Choroid plexus epithelial cell (primary cell): ENCODE data around the gene CPZ.
"Not testable (repeated sequence)": the region's sequence is repeated elsewhere in the genome, so short reads cannot be mapped to it uniquely, and the experiment has no call there.

Source experiments
- DNase-seq: peaks from one replicate; pipeline ENCODE4 v3.0.0-alpha.2; 2010; ENCODE audit warnings: low read depth
- H3K4me3 ChIP-seq: 2 replicates; pipeline ENCODE4 v1.5.1; 2011; ENCODE audit warnings: low read depth, mild to moderate bottlenecking, control low read depth, low read length, moderate library complexity
- CTCF ChIP-seq: conservative IDR thresholded peaks from 2 replicates; pipeline ENCODE4 v1.5.1; 2011; ENCODE audit warnings: low read depth, mild to moderate bottlenecking, control low read depth, inconsistent platforms, low read length, moderate library complexity

CPZ gene

GRCh38 chr4:8618421-8618820 lies 25.9 kb downstream of the CPZ start:
- TF ChIP-seq CTCF: no peak
- no peak overlapping the region for H3K4me3 ChIP-seq
- DNase-seq: no peak

- no peak overlapping the region for H3K4me3 ChIP-seq
- TF ChIP-seq CTCF: no peak
- DNase-seq: no peak
Observed at GRCh38 chr4:8618961-8619720, 26.6 kb downstream of the CPZ start.

- H3K4me3 ChIP-seq, DNase-seq: not testable (repeated sequence)
Observed at GRCh38 chr4:8621135-8621534, 28.6 kb downstream of the CPZ start.

- DNase-seq, H3K4me3 ChIP-seq: not testable (repeated sequence)
Observed at GRCh38 chr4:8624601-8625272, 32.2 kb downstream of the CPZ start.

- not testable (repeated sequence) for DNase-seq, H3K4me3 ChIP-seq
Observed at GRCh38 chr4:8630240-8630905, 37.8 kb downstream of the CPZ start.

- DNase-seq, H3K4me3 ChIP-seq: not testable (repeated sequence)
Observed at GRCh38 chr4:8631896-8632295, 39.3 kb downstream of the CPZ start.

- H3K4me3 ChIP-seq: not testable (repeated sequence)
Observed at GRCh38 chr4:8634773-8635172, 42.2 kb downstream of the CPZ start.

GRCh38 chr4:8635897-8636554 lies 43.5 kb downstream of the CPZ start:
- H3K4me3 ChIP-seq, DNase-seq: not testable (repeated sequence)

More at GRCh38 chr4:8634773-8635172, 42.2 kb downstream of the CPZ start:
- not testable (repeated sequence) for DNase-seq

GRCh38 chr4:8637456-8637984 lies 45.0 kb downstream of the CPZ start:
- DNase-seq: no peak
- no peak overlapping the region for H3K4me3 ChIP-seq
- no peak for TF ChIP-seq CTCF

GRCh38 chr4:8639021-8639420 lies 46.5 kb downstream of the CPZ start:
- no peak overlapping the region for H3K4me3 ChIP-seq
- TF ChIP-seq CTCF: no peak
- DNase-seq: no peak
